ENCODE data around the gene PCDHGA11.

DNA sequence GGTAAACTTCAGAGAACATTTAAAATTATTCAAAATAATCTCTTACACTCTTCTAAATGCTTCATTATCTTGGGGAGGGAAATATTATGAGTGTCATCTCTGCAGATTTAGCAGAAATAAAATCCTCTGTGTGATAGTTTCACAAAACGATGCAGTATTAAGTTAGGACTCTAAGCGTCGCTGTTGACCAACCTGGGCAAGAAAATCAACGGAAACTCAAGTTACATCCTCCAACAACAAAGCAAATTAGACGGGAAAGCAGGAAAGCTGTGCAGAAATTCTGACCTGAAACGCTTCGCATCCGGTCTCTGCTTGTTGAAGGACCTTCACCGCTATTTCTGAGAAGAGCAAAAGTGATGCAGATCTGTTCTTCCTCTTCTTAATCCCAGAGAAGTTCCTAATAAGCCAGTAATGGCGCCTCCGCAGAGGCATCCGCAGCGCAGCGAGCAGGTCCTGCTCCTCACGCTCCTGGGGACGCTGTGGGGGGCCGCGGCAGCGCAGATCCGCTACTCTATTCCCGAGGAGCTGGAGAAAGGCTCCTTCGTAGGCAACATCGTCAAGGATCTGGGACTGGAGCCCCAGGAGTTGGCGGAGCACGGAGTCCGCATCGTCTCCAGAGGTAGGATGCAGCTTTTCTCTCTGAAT, 47.1 kb upstream of the PCDHGA11 start, which contains the start of gene PCDHGA6:
- TF ChIP-seq EP300 (IDR thresholded peaks at IDR 0.05; ENCODE audit: borderline replicate concordance) (no peak), TCF12 (IDR thresholded peaks at IDR 0.05; ENCODE audit: low read depth) (no peak), CEBPB (IDR thresholded peaks at IDR 0.05) (no peak), NFIC (IDR thresholded peaks at IDR 0.05) (no peak), TEAD4 (IDR thresholded peaks at IDR 0.05) (no peak), YY1 (IDR thresholded peaks at IDR 0.05; ENCODE audit: low read depth) (no peak), CREB1 (IDR thresholded peaks at IDR 0.05; ENCODE audit: low read depth) (no peak), FOXM1 (IDR thresholded peaks at IDR 0.05; ENCODE audit: borderline replicate concordance, low read depth) (no peak)
- TF ChIP-seq, protein P1, sequence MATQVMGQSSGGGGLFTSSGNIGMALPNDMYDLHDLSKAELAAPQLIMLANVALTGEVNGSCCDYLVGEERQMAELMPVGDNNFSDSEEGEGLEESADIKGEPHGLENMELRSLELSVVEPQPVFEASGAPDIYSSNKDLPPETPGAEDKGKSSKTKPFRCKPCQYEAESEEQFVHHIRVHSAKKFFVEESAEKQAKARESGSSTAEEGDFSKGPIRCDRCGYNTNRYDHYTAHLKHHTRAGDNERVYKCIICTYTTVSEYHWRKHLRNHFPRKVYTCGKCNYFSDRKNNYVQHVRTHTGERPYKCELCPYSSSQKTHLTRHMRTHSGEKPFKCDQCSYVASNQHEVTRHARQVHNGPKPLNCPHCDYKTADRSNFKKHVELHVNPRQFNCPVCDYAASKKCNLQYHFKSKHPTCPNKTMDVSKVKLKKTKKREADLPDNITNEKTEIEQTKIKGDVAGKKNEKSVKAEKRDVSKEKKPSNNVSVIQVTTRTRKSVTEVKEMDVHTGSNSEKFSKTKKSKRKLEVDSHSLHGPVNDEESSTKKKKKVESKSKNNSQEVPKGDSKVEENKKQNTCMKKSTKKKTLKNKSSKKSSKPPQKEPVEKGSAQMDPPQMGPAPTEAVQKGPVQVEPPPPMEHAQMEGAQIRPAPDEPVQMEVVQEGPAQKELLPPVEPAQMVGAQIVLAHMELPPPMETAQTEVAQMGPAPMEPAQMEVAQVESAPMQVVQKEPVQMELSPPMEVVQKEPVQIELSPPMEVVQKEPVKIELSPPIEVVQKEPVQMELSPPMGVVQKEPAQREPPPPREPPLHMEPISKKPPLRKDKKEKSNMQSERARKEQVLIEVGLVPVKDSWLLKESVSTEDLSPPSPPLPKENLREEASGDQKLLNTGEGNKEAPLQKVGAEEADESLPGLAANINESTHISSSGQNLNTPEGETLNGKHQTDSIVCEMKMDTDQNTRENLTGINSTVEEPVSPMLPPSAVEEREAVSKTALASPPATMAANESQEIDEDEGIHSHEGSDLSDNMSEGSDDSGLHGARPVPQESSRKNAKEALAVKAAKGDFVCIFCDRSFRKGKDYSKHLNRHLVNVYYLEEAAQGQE (IDR thresholded peaks at IDR 0.05; ENCODE audit: low read depth) = no peak
- TF ChIP-seq, protein P2, sequence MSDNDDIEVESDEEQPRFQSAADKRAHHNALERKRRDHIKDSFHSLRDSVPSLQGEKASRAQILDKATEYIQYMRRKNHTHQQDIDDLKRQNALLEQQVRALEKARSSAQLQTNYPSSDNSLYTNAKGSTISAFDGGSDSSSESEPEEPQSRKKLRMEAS (IDR thresholded peaks at IDR 0.05) = no peak
- TF ChIP-seq, protein P3, sequence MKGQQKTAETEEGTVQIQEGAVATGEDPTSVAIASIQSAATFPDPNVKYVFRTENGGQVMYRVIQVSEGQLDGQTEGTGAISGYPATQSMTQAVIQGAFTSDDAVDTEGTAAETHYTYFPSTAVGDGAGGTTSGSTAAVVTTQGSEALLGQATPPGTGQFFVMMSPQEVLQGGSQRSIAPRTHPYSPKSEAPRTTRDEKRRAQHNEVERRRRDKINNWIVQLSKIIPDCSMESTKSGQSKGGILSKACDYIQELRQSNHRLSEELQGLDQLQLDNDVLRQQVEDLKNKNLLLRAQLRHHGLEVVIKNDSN (IDR thresholded peaks at IDR 0.05) = no peak

Data from Ishikawa (cell line).